Measurements from ENCODE around the gene DBH. TPM values are rescaled to one million over a fixed set of nuclear protein-coding genes. Genes with fewer than 3 reads are reported as not detected.

The DBH gene
- total RNA-seq, 2 donors from 2014 or later, result not detected

DNA sequence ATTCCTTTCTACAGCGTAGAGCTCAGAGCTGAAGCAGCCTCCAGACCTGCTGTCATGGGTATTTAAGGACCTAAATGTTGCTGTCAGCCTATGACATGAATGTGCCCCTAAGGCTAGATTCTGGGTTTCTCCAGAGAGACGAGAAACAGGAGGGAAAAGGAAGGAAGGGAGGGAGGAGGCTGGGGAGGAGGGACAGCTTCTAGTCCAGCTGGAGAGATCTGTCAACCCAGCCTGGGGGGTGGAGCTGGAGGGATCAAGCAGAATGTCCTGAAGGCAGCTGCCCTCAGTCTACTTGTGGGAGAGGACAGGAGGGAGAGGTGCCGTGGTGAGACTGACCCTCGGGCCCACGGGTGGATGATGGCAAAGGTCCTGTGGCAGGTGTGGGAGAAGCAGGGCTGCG is 1.1 kb upstream of the DBH start:
- Histone ChIP-seq H3K27ac (no peak overlapping the region), H3K27me3 (no peaks in the 10 kb centered on the region), H3K4me3 (no peak overlapping the region), H3K36me3 (replicated peaks in 1 of 2; ENCODE audit: insufficient read depth in 1 of 2, low read depth in 2 of 2) (no peaks in the 10 kb centered on the region), H3K9me3 (no peaks in the 10 kb centered on the region), H3K4me1 (no peaks in the 10 kb centered on the region)
- TF ChIP-seq, protein P1, sequence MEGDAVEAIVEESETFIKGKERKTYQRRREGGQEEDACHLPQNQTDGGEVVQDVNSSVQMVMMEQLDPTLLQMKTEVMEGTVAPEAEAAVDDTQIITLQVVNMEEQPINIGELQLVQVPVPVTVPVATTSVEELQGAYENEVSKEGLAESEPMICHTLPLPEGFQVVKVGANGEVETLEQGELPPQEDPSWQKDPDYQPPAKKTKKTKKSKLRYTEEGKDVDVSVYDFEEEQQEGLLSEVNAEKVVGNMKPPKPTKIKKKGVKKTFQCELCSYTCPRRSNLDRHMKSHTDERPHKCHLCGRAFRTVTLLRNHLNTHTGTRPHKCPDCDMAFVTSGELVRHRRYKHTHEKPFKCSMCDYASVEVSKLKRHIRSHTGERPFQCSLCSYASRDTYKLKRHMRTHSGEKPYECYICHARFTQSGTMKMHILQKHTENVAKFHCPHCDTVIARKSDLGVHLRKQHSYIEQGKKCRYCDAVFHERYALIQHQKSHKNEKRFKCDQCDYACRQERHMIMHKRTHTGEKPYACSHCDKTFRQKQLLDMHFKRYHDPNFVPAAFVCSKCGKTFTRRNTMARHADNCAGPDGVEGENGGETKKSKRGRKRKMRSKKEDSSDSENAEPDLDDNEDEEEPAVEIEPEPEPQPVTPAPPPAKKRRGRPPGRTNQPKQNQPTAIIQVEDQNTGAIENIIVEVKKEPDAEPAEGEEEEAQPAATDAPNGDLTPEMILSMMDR (IDR thresholded peaks at IDR 0.05), result no peak
- no peak for TF ChIP-seq POLR2A (IDR thresholded peaks at IDR 0.05)
- WGBS, 2 donors, result 56 to 66% methylated on average over 5 to 6 of the region's 6 CpGs
- intact Hi-C loops (cut with DNase I), result no loop called here
- no peak for DNase-seq
- no peak for ATAC-seq

DNA sequence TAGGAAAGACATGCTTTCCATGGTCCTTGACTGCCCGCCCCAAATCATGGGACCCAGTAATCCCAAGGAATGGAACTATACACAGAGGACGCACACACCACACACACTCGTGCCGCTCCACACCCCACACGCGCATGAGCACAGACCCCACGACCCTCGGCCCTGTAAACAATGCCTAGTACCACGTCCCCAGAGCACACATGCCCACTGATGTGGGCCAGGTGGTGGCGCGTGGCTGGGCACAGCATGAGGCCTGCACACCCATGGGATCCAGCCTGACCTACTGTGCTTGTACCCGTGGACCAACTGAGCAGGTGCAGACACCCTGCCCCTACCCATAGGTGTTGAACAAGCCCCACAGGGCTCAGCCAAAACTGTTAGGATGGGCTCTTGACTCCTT is 739 bp downstream of the DBH start:
- Histone ChIP-seq H3K4me1 (no peaks in the 10 kb centered on the region), H3K36me3 (replicated peaks in 1 of 2; ENCODE audit: insufficient read depth in 1 of 2, low read depth in 2 of 2) (no peaks in the 10 kb centered on the region), H3K27me3 (no peaks in the 10 kb centered on the region), H3K9me3 (no peaks in the 10 kb centered on the region), H3K27ac (no peak overlapping the region), H3K4me3 (no peak overlapping the region)
- intact Hi-C loops (cut with DNase I), result no loop called here
- TF ChIP-seq, protein P1 (IDR thresholded peaks at IDR 0.05), result no peak
- TF ChIP-seq POLR2A (IDR thresholded peaks at IDR 0.05), result no peak
- 66 to 83% methylated on average over 3 to 12 of the region's 12 CpGs for WGBS, 2 donors
- ATAC-seq, result no peak
- DNase-seq, result no peak

DNA sequence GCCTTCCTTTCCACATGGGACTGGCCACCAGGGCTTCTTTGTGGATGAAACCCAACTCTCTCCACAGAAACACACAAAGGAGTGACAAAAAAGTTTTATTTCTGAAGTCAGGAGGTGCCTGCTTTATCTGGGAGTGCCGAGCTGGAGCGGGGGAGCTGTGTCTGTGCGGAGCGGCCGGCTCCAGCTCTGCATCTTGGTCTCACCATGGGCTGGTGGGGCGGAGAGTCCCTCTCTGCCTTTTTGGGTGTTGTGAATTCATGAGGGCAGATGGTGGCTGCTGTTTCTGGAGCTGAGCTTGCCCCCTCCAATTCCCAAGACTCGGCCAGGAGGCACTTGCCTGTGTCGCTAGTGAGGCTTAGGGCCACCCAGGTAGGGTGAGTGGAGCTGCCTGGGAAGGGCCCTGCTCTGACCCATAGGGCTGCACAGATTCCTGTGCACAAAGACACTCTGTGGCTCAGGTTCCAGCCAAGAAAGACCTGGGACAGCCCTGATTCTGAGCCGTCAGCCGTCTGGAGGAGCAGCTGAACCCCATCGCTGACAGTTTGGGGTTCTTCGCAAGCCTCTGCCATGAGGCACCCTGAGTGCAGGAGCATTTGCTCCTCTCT is 1.4 kb downstream of the DBH start:
- DNase-seq, result no peak
- Histone ChIP-seq H3K36me3 (replicated peaks in 1 of 2; ENCODE audit: insufficient read depth in 1 of 2, low read depth in 2 of 2) (no peaks in the 10 kb centered on the region), H3K4me1 (no peaks in the 10 kb centered on the region), H3K27me3 (no peaks in the 10 kb centered on the region), H3K27ac (no peak overlapping the region), H3K4me3 (no peak overlapping the region), H3K9me3 (no peaks in the 10 kb centered on the region)
- WGBS, 2 donors, result 68 to 75% methylated on average over 4 to 12 of the region's 12 CpGs
- intact Hi-C loops (cut with DNase I), result no loop called here
- TF ChIP-seq, protein P1 (IDR thresholded peaks at IDR 0.05), result no peak
- TF ChIP-seq POLR2A (IDR thresholded peaks at IDR 0.05), result no peak
- ATAC-seq, result no peak

DNA sequence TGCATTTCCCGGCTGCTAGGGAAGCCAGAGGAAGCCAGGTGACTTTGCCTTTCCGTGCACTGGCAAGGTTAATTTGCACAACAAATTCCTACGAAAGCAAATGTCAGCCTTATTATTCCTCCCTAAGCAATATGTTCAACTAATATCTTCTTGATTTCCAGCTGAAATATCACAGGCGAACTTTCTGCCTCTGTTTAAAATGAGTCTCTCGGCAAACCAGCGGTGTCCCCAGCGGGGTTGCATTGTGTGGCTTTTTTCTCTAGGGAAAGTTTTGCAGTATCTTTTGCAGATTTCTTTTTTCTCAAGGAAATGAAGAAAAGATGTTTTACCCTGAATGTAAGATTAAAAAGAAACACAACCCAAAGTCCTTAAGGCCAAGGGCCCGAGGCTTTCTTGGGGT is 1.9 kb downstream of the DBH start:
- Histone ChIP-seq H3K4me1 (no peaks in the 10 kb centered on the region), H3K4me3 (no peak overlapping the region), H3K27me3 (no peaks in the 10 kb centered on the region), H3K27ac (no peak overlapping the region), H3K36me3 (replicated peaks in 1 of 2; ENCODE audit: insufficient read depth in 1 of 2, low read depth in 2 of 2) (no peaks in the 10 kb centered on the region), H3K9me3 (no peaks in the 10 kb centered on the region)
- intact Hi-C loops (cut with DNase I), result no loop called here
- DNase-seq, result no peak
- TF ChIP-seq, protein P1 (IDR thresholded peaks at IDR 0.05), result no peak
- no peak for TF ChIP-seq POLR2A (IDR thresholded peaks at IDR 0.05)
- WGBS, 2 donors, result 60 to 61% methylated on average over 8 of the region's 8 CpGs
- no peak for ATAC-seq

DNA sequence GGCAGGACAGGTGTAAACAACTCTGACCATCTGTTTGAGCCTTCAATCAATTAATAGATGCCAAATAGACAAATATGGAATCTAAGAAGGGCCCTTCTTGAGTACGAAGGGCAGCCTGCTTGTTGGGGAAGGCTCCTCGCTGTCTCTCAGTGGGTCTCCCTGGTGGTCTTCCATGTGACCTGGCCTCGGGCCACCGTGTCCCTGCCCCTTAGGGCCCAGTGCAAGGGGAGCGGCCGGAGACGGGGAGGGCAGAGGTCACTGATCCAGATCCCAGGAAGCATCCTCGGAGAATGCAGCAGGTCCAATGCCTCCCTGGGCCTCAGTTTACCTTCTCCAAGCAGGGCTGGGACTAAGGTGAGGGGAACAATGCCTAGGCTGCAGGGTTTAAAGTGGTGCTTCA is 2.5 kb downstream of the DBH start:
- H3K4me3 ChIP-seq, result no peak overlapping the region

More for the DNA sequence above, 2.5 kb downstream of the DBH start:
- Histone ChIP-seq H3K4me1 (no peaks in the 10 kb centered on the region), H3K9me3 (no peaks in the 10 kb centered on the region), H3K27ac (no peak overlapping the region), H3K36me3 (replicated peaks in 1 of 2; ENCODE audit: insufficient read depth in 1 of 2, low read depth in 2 of 2) (no peaks in the 10 kb centered on the region), H3K27me3 (no peaks in the 10 kb centered on the region)
- ATAC-seq (no peak), DNase-seq (no peak)
- intact Hi-C loops (cut with DNase I), result no loop called here
- no peak for TF ChIP-seq POLR2A (IDR thresholded peaks at IDR 0.05)
- TF ChIP-seq, protein P1 (IDR thresholded peaks at IDR 0.05), result no peak
- 46 to 66% methylated on average over 8 of the region's 8 CpGs for WGBS, 2 donors

Data from body of pancreas (tissue), 4 donors.